Dermis blood vessel endothelial cell (primary cell): ENCODE measurements around the gene ANKRD12. TPM values are rescaled to one million over a fixed set of nuclear protein-coding genes. Genes with fewer than 3 reads are reported as not detected.
"Not testable (repeated sequence)": the region's sequence is repeated elsewhere in the genome, so short reads cannot be mapped to it uniquely, and the experiment has no call there.

ENCODE experiments used
- DNase-seq: peaks from one replicate; pipeline ENCODE4 v3.0.0; 2010
- total RNA-seq: library from RNA; depleted of rRNA; stranded (reverse); fragments of >200 nt; gene quantifications from 2 replicates; pipeline ENCODE4 v1.2.3, GENCODE V29; 2014

ANKRD12 gene
- total RNA-seq, 1 donor from 2014 or later, result 50.2 TPM

DNA sequence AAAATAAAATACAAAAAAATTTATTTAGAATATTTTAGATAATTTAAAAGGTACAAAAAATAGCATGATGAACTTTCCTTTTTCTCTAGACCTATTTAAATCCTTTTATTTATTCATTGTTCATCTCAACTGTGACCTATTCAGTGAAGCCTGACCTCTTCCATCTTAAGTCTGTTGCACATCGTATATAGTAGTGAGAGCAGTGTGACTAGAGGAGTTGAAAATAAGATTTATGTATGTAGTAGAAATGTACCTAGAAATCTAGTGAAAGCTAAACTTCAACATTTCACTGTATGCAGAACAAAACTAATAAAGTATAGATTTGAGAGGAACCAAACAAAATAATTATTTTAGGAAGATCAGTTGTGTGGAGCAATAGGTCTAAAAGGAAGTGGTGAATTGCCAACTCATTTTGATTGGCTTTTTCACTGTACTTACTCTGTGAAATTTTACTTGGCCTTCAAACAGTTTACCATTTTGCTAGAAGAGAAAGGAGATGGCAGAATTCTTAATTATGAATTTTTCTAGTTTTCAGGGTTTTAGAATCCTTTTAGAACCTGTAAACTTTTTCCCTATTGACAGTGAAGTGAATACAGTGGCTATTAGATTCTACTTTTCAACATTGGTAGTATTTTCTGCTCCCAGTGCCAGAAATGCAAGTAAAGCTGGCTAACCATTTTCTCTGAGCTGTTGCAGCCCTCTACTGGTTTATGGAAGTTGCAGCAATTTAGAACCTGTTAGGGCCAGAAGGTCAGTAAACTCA is 11.0 kb downstream of the ANKRD12 start:
- DNase-seq, result peak; percentile 82

DNA sequence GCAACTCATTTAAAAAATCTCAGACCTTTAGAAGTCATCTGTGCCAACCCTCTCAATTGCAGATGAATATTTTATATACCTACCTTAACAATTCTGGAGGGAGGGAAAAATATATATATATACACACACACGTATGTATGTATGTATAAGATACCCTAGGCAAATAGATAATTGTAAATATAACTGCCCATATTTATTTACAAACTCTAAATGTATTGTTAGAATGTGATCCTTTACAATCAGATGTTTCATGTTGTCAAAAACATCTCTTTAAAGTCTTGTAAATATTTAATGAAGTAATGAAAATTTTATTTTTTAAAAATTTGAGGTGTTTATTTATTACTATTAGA is 11.6 kb downstream of the ANKRD12 start:
- no peak for DNase-seq

DNA sequence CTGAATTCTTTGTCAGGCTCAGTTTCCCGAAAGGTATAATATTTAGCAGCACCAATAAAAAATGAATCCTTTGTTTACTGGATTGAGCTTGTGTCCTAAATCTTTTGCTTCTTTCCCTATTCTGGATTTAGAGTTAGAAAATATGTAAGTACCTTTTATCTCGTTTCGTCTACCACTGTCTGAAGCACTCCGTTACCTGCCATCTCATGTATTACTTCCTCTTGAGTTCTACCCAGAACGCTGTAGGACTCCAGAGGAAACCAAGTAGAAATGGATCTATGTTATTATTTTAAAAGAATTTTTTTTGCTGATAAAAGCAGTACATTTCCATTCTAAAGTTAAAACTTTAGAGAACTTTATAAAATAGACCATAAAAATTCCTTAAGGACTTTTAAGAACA is 13.5 kb downstream of the ANKRD12 start:
- DNase-seq, result no peak

DNA sequence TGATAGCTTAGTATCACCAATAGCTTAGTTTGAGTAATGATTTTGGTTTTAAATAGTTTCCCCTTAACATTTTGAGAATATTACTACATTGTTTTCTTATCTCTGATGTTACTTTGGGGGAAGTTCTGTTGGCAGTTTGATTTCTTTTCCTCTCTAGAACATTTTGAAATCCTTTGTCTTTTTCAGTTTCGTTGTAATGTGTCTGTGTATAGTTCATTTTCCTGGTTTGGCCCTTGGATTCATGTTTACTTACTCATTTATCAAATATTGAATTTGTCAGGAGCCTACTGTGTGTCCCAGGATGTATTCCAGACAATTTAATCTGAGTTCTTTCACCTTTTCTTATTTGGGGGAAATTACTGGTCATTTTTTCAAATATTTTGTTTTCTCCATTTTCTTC is 16.7 kb downstream of the ANKRD12 start:
- DNase-seq, result no peak

DNA sequence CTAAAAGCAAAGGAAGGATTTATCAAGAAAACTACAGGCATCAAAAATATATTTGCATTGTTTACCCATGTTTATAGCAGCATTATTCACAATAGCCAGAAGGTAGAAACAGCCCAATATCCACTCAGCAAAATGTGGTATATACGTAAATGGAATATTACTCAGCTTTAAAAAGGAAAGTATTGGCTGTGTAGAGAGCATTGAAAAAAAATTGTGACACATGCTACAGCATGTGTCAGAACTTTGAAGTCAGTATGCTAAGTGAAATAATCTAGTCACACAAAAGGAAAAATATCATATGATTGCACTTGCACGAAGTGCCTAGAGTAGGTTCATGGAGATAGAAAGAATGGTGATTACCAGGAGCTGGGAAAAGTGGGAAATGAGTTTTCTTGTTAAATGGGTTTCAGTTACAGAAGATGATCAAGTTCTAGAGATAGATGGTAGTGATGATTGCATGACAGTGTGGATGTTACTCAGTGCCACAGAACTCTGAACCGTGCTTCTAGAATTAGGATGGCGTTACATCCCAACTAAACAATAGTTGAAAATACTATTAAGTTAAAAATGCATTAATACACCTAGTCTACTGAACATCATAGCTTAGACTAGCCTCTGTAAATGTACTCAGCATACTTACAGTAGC is 20.1 kb downstream of the ANKRD12 start:
- no peak for DNase-seq

DNA sequence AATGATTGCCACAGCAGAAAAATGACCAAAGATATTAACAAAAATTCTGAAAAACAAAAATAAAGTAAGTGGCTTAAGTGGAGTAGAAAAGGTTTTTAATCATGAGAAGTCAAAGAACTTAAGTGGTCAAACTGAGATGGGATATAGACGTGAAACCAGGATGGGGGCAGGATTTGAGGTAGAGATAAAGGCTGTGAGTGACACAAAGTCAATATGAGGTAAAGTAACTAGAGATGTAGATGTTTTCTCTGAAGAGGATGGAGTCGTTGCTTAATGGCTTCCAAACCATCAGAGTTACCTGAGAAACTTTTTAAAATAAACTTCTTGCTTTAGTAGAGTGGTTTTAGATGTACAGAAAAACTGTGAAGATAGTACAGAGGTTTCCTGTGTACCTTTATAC is 21.2 kb downstream of the ANKRD12 start:
- DNase-seq, result no peak

DNA sequence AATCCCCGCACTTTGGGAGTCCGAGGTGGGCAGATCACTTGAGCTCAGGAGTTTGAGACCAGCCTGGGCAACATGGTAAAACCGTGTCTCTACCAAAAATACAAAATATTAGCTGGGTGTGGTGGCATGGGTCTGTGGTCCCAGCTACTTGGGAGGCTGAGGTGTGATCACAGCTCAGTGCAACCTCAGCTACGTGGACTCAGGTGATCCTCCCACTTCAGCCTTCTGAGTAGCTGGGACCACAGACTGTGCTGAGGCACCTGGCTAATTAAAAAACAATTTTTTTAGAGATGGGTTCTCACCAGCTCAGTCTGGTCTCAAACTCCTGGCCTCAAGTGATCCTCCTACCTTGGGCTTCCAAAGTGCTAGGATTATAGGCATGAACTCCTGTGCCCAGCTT is 23.4 kb downstream of the ANKRD12 start:
- no peak for DNase-seq

DNA sequence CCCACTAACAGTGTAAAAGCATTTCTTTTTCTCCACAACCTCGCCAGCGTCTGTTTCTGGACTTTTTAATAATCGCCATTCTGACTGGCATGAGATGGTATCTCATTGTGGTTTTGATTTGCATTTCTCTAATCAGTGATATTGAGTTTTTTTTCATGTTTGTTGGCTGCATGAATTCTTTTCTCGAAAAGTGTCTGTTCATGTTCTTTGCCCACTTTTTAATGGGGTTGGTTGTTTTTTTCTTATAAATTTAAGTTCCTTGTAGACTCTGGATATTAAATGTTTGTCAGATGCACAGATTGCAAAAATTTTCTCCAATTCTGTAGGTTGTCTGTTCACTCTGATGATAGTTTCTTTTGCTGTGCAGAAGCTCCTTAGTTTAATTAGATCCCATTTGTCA is 26.1 kb downstream of the ANKRD12 start:
- DNase-seq, result not testable (repeated sequence)

DNA sequence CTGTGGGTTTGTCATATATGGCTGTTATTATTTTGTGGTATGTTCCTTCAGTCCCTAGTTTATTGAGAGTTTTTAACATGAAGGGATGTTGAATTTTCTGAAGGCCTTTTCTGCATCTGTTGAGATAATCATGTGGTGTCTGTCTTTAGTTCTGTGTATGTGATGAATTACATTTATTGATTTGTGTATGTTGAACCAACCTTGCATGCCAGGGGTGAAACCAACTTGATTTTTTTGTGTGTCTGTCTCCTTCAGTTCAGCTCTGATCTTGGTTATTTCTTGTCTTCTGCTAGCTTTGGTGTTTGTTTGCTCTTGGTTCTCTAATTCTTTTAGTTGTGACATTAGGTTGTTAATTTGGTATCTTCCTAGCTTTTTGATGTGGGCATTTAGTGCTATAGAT is 27.6 kb downstream of the ANKRD12 start:
- not testable (repeated sequence) for DNase-seq

DNA sequence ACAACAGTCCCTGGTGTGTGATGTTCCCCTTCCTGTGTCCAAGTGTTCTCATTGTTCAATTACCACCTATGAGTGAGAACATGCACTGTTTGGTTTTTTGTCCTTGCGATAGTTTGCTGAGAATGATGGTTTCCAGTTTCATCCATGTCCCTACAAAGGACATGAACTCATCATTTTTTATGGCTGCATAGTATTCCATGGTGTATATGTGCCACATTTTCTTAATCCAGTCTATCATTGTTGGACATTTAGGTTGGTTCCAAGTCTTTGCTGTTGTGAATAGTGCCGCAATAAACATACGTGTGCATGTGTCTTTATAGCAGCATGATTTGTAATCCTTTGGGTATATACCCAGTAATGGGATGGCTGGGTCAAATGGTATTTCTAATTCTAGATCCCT is 29.3 kb downstream of the ANKRD12 start:
- not testable (repeated sequence) for DNase-seq

DNA sequence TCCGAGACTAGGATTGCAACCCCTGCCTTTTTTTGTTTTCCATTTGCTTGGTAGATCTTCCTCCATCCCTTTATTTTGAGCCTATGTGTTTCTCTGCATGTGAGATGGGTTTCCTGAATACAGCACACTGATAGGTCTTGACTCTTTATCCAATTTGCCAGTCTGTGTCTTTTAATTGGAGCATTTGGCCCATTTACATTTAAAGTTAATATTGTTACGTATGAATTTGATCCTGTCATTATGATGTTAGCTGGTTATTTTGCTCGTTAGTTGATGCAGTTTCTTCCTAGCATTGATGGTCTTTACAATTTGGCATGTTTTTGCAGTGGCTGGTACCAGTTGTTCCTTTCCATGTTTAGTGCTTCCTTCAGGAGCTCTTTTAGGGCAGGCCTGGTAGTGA is 32.9 kb downstream of the ANKRD12 start:
- not testable (repeated sequence) for DNase-seq

DNA sequence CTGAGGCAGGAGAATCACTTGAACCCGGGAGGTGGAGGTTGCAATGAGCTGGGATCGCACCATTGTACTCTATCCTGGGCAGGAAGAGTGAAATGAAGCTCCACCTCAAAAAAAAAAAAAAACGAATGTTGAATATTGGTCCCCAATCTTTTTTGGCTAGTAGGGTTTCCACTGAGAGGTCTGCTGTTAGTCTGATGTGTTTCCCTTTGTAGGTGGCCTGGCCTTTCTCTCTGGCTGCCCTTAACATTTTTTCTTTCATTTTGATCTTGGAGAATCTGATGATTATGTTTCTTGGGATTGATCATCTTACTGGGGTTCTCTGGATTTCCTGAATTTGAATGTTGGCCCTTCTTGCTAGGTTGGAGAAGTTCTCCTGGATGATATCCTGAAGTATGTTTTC is 35.3 kb downstream of the ANKRD12 start:
- not testable (repeated sequence) for DNase-seq

DNA sequence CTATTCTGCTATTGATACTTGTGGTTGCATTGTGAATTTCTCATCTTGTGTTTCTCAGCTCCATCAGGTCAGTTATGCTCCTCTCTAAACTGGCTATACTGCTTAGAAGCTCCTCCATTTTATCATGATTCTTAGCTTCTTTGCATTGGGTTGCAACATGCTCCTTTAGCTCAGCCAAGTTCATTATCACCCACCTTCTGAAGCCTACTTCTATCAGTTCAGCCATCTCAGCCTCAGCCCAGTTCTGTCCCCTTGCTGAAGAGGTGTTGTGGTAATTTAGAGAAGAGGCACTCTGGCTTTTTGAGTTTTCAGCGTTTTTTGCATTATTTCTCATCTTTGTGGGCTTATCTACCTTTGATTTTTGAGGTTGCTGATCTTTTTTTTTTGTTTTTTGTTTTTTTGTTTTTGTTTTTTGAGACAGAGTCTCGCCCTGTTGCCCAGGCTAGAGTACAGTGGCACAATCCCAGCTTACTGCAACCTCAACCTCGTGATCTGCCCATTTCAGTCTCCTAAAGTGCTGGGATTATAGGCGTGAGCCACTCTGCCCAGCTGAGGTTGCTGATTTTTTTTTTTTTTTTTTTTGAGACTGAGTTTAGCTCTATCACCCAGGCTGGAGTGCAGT is 36.0 kb downstream of the ANKRD12 start:
- DNase-seq, result no peak

DNA sequence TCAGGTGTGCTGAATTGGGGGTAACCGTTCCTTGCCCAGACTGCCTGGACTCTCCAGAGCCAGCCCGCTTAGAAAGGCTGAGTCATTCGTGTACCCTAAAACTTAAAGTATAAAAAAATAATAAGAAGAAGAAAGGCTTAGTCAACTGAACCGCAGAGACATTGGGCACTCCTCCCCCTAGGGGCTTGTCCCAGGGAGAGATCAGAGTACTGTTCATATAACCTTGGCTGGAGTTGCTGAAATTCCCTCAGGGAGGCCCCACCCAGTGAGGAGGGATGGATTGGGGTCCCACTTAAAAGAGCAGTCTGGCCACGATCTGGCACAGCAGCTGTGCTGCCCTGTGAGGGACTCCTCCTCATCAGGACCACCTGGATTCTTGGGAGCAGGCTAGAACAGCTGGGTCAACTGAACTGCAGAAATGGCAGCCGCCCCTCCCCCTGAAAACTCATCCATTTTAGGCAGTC is 37.2 kb downstream of the ANKRD12 start:
- DNase-seq, result no peak

DNA sequence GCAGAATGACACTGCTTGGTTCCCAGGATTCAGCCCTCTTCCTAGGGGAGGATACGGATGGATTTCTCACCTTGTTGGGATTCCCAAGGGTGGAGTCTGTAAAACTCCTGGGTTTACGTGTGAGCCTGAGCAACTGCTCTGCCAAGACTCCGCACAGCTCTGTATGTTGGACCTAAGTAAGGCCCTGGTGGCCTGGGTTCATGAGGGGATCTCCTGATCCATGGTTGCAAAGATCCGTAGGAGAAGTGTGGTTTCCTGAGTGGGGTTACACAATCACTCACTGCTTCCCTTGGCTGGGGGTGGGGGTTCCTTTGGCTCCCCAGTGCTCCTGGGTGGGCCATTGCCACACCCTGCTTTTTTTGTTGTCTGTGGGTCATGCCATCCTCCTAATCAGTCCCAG is 37.7 kb downstream of the ANKRD12 start:
- no peak for DNase-seq

DNA sequence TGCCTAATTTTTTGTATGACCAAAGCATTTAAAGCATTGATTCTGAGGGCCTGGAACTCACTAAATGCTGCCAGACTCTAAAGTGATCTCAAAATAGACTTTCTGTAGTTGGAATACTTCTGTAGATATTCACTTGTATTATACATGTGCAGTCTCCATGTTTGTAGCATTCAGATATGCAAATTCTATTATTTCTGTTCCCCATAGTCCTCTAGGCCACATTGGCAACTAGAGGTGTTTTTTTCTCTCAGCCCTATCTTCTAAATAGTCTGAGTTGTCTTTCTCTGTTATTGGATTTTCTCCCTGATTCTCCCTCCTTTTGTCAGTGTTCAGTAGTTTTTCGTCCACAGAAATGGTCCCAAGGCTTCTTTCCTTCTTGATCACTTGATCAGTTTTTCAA is 38.5 kb downstream of the ANKRD12 start:
- no peak for DNase-seq

DNA sequence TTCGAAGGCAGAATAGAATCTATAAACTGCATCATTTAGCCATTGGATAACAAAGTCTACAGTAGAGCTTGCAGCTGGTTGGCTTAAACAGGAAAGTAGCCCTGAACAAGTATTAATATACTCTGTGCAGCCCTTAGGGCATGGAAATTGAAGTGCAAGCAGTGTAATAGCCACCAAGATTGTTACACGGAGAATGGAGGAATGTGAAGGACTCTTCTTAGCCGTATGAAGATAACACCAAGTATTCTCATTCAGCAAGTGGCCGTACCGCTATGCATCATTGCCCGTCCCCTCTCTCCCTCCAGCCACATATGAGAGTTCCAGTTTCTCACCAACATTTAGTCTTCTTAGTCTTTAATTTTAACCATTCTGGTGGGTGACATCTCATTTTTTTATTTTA is 40.5 kb downstream of the ANKRD12 start:
- DNase-seq, result no peak

DNA sequence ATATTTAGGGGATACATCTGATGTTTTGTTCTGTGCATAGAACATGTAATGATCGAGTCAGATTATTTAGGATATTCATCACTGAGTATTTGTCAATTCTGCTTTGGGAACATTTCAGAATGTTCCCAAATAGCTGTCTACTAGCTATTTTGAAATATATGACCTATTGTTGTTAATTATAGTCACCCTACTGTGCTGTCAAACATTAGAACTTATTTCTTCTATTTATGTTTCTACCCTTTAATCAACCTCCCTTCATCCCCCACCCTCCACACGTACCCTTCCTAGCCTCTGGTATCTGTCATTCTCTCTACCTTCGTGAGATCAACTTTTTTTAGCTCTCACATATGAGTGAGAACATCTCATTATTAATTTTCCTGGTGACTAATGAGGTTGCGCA is 40.9 kb downstream of the ANKRD12 start:
- DNase-seq, result no peak

DNA sequence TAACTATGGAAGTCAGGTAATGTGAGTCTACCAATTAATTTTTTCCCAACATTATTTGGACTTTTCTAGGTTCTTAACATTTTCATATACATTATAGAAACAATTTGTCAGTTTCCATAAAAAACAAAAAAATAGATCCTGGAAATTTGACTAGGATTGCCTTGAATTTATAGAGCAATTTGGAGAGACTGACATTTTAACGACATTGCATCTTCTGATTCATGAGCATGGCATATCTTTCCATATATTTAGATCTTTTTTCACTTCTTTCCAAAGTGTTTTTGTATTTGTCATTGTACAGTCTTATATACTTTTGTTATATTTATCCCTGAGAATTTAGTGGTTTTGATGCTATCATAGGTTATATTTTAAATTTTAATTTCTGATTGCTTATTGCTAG is 42.0 kb downstream of the ANKRD12 start:
- DNase-seq, result no peak

DNA sequence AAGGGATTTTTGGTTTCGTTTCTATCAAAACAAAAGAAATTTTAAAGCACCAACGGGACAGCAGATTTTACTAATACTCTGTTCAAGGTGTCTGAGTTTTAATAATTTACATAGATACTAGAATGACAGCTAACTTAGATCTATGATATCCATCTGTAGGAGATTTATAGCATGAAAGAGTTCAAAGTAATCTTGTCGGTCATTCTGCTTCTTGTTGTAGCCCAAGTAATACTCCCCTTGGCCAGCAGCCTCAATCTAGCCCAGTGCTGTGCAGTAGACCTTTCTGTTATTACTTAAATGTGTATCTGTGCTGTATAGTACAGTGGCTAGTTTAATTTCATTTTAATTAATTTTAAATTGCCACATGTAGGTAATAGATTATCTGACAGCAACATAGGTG is 44.7 kb downstream of the ANKRD12 start:
- DNase-seq, result no peak

DNA sequence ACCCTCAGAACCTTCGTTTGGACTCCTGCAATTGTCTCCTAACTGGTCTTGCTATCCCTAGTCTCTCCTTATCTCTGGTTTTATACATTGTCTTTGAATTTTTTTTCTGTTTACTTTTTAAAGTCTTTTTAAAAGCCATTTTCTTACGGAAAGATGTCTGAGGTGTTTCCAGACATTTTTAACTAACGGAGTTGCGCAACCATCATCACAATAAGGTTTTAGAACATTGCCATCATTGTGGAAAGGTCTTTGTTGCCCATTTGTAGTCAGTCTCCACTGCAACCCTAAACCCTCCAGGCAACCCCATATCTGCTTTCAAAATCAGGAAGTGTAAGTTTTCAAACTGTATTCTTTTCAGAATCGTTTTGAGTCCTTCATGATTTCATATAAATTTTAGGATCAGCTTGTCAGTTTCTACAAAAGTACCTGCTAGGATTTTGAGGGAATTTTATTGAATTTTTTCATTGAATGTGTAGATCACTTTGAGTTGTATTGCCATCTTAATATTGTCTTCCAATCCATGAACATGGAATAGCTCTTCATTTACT is 46.3 kb downstream of the ANKRD12 start:
- DNase-seq, result no peak

DNA sequence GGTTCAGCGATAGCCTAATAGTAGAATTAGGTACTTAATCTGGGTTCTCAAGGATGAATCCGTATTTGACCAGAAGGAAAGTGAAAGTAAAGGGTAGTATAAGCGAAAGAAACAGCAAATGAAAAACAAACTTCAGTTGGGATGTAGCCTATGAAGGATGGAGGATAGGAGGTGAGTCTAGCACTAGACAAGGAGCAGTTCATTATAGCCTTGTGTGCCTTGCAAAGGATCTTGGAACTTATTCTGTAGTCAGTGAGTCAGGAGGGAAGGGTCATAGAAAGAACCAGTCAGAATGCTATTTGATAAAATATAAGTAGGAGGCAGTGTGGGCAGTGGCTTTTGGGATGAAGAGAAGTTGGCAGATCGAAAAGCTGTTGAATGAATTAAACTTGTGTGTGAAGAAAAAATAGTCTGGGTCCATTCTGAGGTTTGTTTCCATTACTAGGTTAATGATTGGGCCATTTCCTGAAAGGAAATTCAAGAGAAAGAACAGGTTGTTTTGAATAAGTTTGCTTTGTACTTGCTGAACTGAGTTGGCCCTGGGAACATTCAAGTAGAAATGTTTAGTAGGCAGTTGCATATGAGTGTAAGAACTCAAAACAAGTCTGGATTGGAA is 48.5 kb downstream of the ANKRD12 start:
- peak; percentile 85 for DNase-seq
